ENCODE measurements around the gene PDCD5. TPM values are rescaled to one million over a fixed set of nuclear protein-coding genes. Genes with fewer than 3 reads are reported as not detected.
A peak's percentile ranks its signal among the peaks of the same experiment; 100 is the strongest.

PDCD5 gene, protein sequence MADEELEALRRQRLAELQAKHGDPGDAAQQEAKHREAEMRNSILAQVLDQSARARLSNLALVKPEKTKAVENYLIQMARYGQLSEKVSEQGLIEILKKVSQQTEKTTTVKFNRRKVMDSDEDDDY
- 154 TPM in 2 replicates for total RNA-seq (2022)
- Bru-seq, nascent RNA, result percentile 93 among the genes with signal in this experiment
- percentile 85 among the genes with signal in this experiment for BruChase-seq, experiment 1, labeled RNA remaining after a 6-hour chase
- BruChase-seq, experiment 2, labeled RNA remaining after a 2-hour chase, result percentile 79 among the genes with signal in this experiment
- long read RNA-seq, transcript PDCD5-207 (6 exons, 699 nt), result major isoform, 306 of 419 reads
- long read RNA-seq, transcript PDCD5-204 (6 exons, 601 nt), result minor isoform, 20 of 419 reads
- long read RNA-seq, transcript PDCD5-205 (4 exons, 480 nt), result minor isoform, 80 of 419 reads
- long read RNA-seq, partial matches to known transcripts, result 1 of 419 reads
- long read RNA-seq, other reads (novel, unspliced or antisense), result 9 of 419 reads

DNA sequence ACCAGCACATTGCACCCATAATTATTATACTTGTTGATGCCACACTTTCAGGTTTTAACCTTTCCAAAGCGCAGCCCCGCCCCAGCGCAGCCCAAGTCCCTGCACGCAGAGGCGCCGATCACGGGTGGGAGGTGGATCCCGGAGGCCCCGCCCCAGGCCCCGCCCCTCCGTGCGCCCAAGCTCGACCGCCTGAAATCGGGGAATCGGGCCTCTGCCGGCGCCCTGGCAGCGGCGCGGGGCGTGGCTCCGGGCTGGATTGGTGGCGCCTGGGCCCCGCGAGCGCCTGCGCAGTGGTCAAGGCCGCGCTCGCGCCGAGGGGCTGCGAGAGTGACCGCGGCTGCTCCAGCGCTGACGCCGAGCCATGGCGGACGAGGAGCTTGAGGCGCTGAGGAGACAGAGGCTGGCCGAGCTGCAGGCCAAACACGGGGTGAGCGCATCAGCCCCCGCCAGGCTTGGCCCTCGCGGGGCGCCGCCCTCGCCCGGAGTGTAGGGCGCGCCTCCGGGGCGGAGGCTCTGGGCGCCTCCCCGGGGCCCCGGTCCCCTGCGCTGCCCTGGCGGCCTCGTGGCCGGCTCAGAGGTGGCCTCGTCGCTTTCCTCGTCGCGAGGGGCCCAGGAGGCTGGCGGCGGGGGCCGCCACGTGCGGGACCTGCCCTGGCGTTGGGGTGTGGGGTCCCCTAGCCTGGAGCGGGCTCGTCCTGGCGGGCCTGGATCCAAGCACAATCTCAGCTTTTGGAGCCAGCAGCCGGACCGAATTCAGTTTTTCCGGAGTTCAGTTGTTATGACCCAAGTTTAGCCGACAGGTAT is at the start of gene PDCD5:
PDCD5 (plus strand) TSS at position 290 of the 804 bp plus-strand sequence; CDS start at position 362, 72 bp downstream.
- TF ChIP-seq, protein P1, sequence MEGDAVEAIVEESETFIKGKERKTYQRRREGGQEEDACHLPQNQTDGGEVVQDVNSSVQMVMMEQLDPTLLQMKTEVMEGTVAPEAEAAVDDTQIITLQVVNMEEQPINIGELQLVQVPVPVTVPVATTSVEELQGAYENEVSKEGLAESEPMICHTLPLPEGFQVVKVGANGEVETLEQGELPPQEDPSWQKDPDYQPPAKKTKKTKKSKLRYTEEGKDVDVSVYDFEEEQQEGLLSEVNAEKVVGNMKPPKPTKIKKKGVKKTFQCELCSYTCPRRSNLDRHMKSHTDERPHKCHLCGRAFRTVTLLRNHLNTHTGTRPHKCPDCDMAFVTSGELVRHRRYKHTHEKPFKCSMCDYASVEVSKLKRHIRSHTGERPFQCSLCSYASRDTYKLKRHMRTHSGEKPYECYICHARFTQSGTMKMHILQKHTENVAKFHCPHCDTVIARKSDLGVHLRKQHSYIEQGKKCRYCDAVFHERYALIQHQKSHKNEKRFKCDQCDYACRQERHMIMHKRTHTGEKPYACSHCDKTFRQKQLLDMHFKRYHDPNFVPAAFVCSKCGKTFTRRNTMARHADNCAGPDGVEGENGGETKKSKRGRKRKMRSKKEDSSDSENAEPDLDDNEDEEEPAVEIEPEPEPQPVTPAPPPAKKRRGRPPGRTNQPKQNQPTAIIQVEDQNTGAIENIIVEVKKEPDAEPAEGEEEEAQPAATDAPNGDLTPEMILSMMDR (IDR thresholded peaks at IDR 0.05; ENCODE audit: unreplicated experiment), result no peak
- BruUV-seq (replicated peaks), result no TSS peak
- intact Hi-C loops (cut with micrococcal nuclease; ENCODE audit: unreplicated experiment), result no loop called here
- Mint-ChIP-seq H3K9me3 (ENCODE audit: low read depth, unreplicated experiment) (no peaks in the 10 kb centered on the region), H3K27ac (ENCODE audit: unreplicated experiment) (peak within 1 kb of the TSS; percentile 68), H3K36me3 (ENCODE audit: insufficient read depth, unreplicated experiment) (peaks cover 37% of the 10 kb centered on the region), H3K27me3 (ENCODE audit: unreplicated experiment) (no peaks in the 10 kb centered on the region), H3K4me1 (ENCODE audit: low read depth, unreplicated experiment) (peaks cover 11% of the 10 kb centered on the region), H3K4me3 (ENCODE audit: low read depth, unreplicated experiment) (peak within 1 kb of the TSS; percentile 97)
- CTCF ChIA-PET, result interaction anchor here (0.6 to 0.8 kb wide), 7 partner anchors 15 to 471 kb away, joined by 3 to 4 read pairs (median 4); no protein-coding TSS in a partner anchor
- peak; percentile 98 for DNase-seq

DNA sequence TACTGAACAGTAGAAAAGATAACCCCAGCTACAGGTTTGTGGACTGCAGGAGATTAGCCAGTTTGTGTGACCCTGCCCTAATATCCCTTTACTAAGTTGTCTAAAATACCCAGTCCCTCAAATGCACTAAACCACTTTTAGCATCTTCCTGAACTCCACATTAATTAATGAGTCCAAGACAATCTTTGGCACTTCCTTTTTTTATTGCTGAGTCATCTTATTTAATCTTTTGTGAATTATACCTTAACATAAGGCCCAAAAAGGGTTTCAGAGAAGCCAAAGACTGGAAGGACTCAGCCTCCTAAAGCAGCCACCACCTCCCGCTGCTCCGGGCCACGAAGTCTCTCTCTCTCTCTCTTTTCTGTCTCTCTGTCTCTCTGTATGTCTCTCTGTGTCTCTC is 48.8 kb upstream of the PDCD5 start:
- Mint-ChIP-seq H3K36me3 (ENCODE audit: insufficient read depth, unreplicated experiment) (no peaks in the 10 kb centered on the region), H3K27ac (ENCODE audit: unreplicated experiment) (no peak overlapping the region), H3K27me3 (ENCODE audit: unreplicated experiment) (peaks cover 20% of the 10 kb centered on the region), H3K9me3 (ENCODE audit: low read depth, unreplicated experiment) (peaks cover 3% of the 10 kb centered on the region), H3K4me3 (ENCODE audit: low read depth, unreplicated experiment) (no peak overlapping the region), H3K4me1 (ENCODE audit: low read depth, unreplicated experiment) (no peaks in the 10 kb centered on the region)
- intact Hi-C loops (cut with micrococcal nuclease; ENCODE audit: unreplicated experiment), result no loop called here
- TF ChIP-seq, protein P1 (IDR thresholded peaks at IDR 0.05; ENCODE audit: unreplicated experiment), result no peak
- CTCF ChIA-PET, result interaction anchor here (0.5 kb wide), 1 partner anchor 26 kb away, joined by 3 read pairs; no protein-coding TSS in a partner anchor
- BruUV-seq (replicated peaks), result no TSS peak
- DNase-seq, result no peak

DNA sequence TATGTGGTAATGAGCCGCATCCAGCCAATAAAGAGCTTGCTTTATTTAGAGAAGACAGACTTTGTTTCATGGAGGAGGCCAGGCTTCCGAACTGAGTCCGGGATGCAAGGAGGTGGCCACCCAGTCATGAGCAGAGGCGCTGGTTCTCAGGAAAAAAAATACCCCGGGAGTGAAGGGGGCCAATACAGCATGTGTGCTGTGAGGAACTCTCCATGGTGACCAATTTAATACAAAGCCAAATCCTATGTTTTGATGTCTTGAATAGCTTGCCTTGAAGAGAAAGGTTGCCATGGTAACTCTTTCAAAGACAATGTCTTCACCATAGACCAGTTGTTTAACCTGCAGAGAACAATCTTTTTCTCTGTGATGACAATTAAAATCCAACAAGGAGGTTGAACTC is 43.4 kb upstream of the PDCD5 start:
- Mint-ChIP-seq H3K4me3 (ENCODE audit: low read depth, unreplicated experiment) (no peak overlapping the region), H3K4me1 (ENCODE audit: low read depth, unreplicated experiment) (no peaks in the 10 kb centered on the region), H3K9me3 (ENCODE audit: low read depth, unreplicated experiment) (peaks cover 7% of the 10 kb centered on the region), H3K36me3 (ENCODE audit: insufficient read depth, unreplicated experiment) (no peaks in the 10 kb centered on the region), H3K27ac (ENCODE audit: unreplicated experiment) (no peak overlapping the region), H3K27me3 (ENCODE audit: unreplicated experiment) (peaks cover 47% of the 10 kb centered on the region)
- no peak for DNase-seq
- CTCF ChIA-PET, result no interaction called here
- no TSS peak for BruUV-seq (replicated peaks)
- intact Hi-C loops (cut with micrococcal nuclease; ENCODE audit: unreplicated experiment), result no loop called here
- TF ChIP-seq, protein P1 (IDR thresholded peaks at IDR 0.05; ENCODE audit: unreplicated experiment), result no peak

DNA sequence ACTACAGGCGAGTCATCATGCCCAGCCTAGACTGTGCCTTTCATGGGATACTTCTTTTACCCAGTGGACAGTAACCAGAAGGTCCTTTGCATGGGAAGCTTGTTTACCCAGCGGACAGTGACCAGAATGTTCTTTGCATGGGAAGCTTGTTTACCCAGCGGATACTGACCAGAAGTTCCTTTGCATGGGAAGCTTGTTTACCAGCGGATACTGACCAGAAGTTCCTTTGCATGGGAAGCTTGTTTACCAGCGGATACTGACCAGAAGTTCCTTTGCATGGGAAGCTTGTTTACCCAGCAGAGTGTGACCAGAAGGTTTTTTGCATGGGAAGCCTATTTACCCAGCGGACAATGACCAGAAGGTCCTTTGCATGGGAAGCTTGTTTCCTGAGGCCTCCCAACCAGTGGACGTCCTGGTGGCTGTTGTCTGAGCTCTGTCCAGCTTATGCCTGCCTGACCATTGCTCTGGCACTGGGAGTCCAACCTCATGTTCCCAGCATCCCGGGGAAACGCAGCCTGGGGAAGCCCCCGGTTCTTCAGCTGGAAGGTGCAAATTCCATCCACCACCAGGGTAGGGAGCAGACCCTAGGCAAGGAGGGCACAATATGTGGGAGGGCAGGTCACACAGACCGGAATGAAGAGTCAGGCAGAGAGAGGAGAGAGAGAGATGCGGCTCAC is 41.6 kb upstream of the PDCD5 start:
- no peaks in the 10 kb centered on the region for H3K4me1 Mint-ChIP-seq (ENCODE audit: low read depth, unreplicated experiment)
- CTCF ChIA-PET, result no interaction called here
- H3K27me3 Mint-ChIP-seq (ENCODE audit: unreplicated experiment), result peaks cover 43% of the 10 kb centered on the region
- no peaks in the 10 kb centered on the region for H3K36me3 Mint-ChIP-seq (ENCODE audit: insufficient read depth, unreplicated experiment)
- H3K4me3 Mint-ChIP-seq (ENCODE audit: low read depth, unreplicated experiment), result no peak overlapping the region
- no TSS peak for BruUV-seq (replicated peaks)
- H3K9me3 Mint-ChIP-seq (ENCODE audit: low read depth, unreplicated experiment), result peaks cover 5% of the 10 kb centered on the region
- DNase-seq, result no peak
- TF ChIP-seq, protein P1 (IDR thresholded peaks at IDR 0.05; ENCODE audit: unreplicated experiment), result no peak
- intact Hi-C loops (cut with micrococcal nuclease; ENCODE audit: unreplicated experiment), result no loop called here
- H3K27ac Mint-ChIP-seq (ENCODE audit: unreplicated experiment), result no peak overlapping the region

All from Calu3 (cell line).